Measurements from ENCODE around the gene GALR2.

The GALR2 gene

GRCh38 chr17:76124582-76125390, 50.2 kb downstream of the GALR2 start:
- DNase-seq = no peak

GRCh38 chr17:76125391-76125675, 50.8 kb downstream of the GALR2 start:
- DNase-seq = no peak

GRCh38 chr17:76125922-76126321, 51.3 kb downstream of the GALR2 start:
- DNase-seq = no peak

All from hypothalamus (tissue), 51 donors.